ENCODE data around the gene ARVCF.

DNA sequence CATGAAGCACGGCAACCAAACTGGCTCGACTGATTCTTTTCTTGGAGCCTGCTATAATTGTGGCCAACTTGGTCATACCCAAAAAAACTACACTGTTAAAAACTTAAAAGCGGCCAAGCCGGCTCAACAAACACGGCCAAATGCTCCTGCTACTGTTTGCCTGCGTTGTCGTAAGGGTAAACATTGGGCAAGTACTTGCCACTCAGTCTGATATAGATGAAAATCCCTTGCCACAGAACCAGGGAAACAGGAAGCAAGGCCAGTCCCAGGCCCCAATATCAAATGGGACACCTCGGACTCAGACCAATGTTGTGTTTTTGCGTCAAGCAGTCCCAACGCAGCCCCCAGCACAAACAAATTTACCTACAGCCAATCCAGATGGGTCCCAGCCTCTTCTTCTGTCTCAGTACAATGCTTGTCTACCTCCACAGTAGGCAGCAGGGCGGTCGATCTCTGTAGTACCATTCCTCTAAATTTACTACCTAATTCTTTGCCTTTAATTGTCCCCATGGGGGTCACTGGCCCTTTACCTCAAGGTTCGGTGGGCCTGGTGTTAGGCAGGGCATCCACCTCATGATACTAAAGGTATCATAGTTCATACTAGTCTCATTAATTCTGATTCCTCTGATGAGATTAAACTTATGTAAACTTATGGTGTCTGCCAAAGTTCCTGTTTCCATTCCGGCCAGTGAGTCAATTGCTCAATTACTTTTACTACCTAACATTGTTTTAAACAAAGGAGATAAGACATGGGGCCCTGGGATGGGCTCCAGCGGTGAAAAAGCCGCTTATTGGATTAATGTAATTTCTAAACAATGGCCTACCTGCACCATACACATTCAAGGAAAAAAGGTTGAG lies 78.8 kb downstream of the ARVCF start:
- TF ChIP-seq, protein P1, sequence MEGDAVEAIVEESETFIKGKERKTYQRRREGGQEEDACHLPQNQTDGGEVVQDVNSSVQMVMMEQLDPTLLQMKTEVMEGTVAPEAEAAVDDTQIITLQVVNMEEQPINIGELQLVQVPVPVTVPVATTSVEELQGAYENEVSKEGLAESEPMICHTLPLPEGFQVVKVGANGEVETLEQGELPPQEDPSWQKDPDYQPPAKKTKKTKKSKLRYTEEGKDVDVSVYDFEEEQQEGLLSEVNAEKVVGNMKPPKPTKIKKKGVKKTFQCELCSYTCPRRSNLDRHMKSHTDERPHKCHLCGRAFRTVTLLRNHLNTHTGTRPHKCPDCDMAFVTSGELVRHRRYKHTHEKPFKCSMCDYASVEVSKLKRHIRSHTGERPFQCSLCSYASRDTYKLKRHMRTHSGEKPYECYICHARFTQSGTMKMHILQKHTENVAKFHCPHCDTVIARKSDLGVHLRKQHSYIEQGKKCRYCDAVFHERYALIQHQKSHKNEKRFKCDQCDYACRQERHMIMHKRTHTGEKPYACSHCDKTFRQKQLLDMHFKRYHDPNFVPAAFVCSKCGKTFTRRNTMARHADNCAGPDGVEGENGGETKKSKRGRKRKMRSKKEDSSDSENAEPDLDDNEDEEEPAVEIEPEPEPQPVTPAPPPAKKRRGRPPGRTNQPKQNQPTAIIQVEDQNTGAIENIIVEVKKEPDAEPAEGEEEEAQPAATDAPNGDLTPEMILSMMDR (conservative IDR thresholded peaks at IDR 0.05), result no peak
- no peak for TF ChIP-seq EZH2 (IDR thresholded peaks at IDR 0.05; ENCODE audit: low read depth)
